H1 (cell line): ENCODE data around the gene ADSS1. TPM values are rescaled to one million over a fixed set of nuclear protein-coding genes. Genes with fewer than 3 reads are reported as not detected.

Source experiments
- ATF2 ChIP-seq: IDR thresholded peaks from 2 replicates; pipeline ENCODE4 v1.6.1; 2012; ENCODE audit warnings: low read length, inconsistent platforms
- BACH1 ChIP-seq: IDR thresholded peaks from 2 replicates; pipeline ENCODE4 v1.6.1; 2012; ENCODE audit warnings: low read length, improper control_type of control experiment
- BRCA1 ChIP-seq: IDR thresholded peaks from 2 replicates; pipeline ENCODE4 v1.6.1; 2012; ENCODE audit warnings: low read depth, low read length, improper control_type of control experiment
- CHD1 ChIP-seq: IDR thresholded peaks from 2 replicates; pipeline ENCODE4 v1.6.1; 2012; ENCODE audit warnings: low read depth, low read length, improper control_type of control experiment
- CTBP2 ChIP-seq: IDR thresholded peaks from 2 replicates; pipeline ENCODE4 v1.7.0; 2011; ENCODE audit warnings: borderline replicate concordance, mild to moderate bottlenecking, moderate library complexity, mixed read lengths, low read length; ENCODE audit not compliant: insufficient read depth, insufficient read length
- EP300 ChIP-seq, 2 experiments: IDR thresholded peaks; 1 replicate in 1 of 2; 2 replicates in 1 of 2; pipeline ENCODE4 v1.6.1; 2011 to 2012; ENCODE audit warnings: low read depth in 2 of 2, low read length in 2 of 2, mild to moderate bottlenecking in 2 of 2, borderline replicate concordance in 1 of 2, inconsistent platforms in 1 of 2, moderate library complexity in 1 of 2
- KDM5A ChIP-seq: fragments of 200-600 bp; IDR thresholded peaks from 2 replicates; pipeline ENCODE4 v1.7.1; 2012; ENCODE audit warnings: mild to moderate bottlenecking, low read length, inconsistent platforms, mixed read lengths
- NRF1 ChIP-seq: IDR thresholded peaks from 2 replicates; pipeline ENCODE4 v1.6.1; 2011; ENCODE audit warnings: mild to moderate bottlenecking, low read depth, low read length, improper control_type of control experiment
- RNF2 ChIP-seq: fragments of 200-900, 300-1000 bp; sonication (generic); IDR thresholded peaks from 2 replicates; pipeline ENCODE4 v1.7.1; 2016; ENCODE audit warnings: borderline replicate concordance, low read depth, mild to moderate bottlenecking, antibody characterized with exemption, low read length; ENCODE audit not compliant: poor library complexity, severe bottlenecking; ENCODE audit errors: missing control alignments
- SUZ12 ChIP-seq: fragments of 200-600 bp; sonication (generic); IDR thresholded peaks from 2 replicates; pipeline ENCODE4 v1.6.1; 2012; ENCODE audit warnings: mild to moderate bottlenecking, inconsistent platforms, low read length, moderate library complexity, mixed read lengths
- TEAD4 ChIP-seq: IDR thresholded peaks from 2 replicates; pipeline ENCODE4 v1.6.1; 2012; ENCODE audit warnings: low read depth, low read length, inconsistent platforms, mixed read lengths
- polyA plus RNA-seq, 7 experiments: library from polyadenylated mRNA; depleted of rRNA in 3 of 7; stranded (reverse) in 5 of 7; unstranded in 2 of 7; fragments of >200 nt in 5 of 7; fragments of 200-250 nt in 2 of 7; gene quantifications; 1 replicate in 5 of 7; 2 replicates in 1 of 7; 4 replicates in 1 of 7; pipeline versions ENCODE4 v1.2.1 to v1.2.3, GENCODE V29; 2011 to 2013; ENCODE audit warnings: missing spikeins in 2 of 7, mixed read lengths in 2 of 7
- total RNA-seq: library from RNA; stranded (reverse); fragmentation: NEBNext Ultra II Directional; extraction: Animal tissue kit (Norgen Biotek cat#: 25700); gene quantifications from 2 replicates; pipeline ENCODE4 v1.2.1, GENCODE V29; 2021

Gene ADSS1
- total and polyA plus RNA-seq, 2 of the 8 experiments (the other 6 are each of a cell fraction or from before 2014, with no cell fraction given): 7.1 to 7.9 TPM

GRCh38 chr14:104768437-104769323 is 44.7 kb downstream of the ADSS1 start (continued):
- no peak for TF ChIP-seq EP300 (IDR thresholded peaks at IDR 0.05; ENCODE audit: borderline replicate concordance in 1 of 2, low read depth in 2 of 2, low read length in 2 of 2)
- no peak for TF ChIP-seq BRCA1
- TF ChIP-seq ATF2: no peak
- TF ChIP-seq TEAD4: no peak
- no peak for TF ChIP-seq SUZ12
- TF ChIP-seq CHD1: no peak
- TF ChIP-seq NRF1: no peak
- no peak for TF ChIP-seq RNF2
- TF ChIP-seq BACH1: no peak
- no peak for TF ChIP-seq KDM5A
- no peak for TF ChIP-seq CTBP2
- TF ChIP-seq, all 59 proteins: peak for 12
